Measurements from ENCODE around the gene LPXN.

DNA sequence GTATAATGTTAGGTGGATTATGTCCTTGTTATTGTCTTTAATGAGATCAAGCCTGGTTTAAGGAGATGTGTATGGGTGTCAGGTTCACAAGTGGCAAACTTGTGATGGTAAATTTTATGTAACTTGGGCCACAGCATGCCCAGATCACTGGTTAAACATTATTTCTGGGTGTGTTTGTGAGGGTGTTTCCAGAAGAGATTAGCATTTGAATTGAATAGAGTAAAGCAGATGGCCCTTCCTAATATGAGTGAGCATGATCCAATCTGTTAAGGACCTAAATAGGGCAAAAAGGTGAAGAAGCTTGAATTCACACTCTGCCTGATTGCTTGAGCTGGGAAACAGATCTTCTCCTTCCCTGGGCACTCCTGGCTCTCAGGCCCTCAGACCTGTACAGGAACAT, 88.5 kb downstream of the LPXN start:
- TF ChIP-seq, protein P1, sequence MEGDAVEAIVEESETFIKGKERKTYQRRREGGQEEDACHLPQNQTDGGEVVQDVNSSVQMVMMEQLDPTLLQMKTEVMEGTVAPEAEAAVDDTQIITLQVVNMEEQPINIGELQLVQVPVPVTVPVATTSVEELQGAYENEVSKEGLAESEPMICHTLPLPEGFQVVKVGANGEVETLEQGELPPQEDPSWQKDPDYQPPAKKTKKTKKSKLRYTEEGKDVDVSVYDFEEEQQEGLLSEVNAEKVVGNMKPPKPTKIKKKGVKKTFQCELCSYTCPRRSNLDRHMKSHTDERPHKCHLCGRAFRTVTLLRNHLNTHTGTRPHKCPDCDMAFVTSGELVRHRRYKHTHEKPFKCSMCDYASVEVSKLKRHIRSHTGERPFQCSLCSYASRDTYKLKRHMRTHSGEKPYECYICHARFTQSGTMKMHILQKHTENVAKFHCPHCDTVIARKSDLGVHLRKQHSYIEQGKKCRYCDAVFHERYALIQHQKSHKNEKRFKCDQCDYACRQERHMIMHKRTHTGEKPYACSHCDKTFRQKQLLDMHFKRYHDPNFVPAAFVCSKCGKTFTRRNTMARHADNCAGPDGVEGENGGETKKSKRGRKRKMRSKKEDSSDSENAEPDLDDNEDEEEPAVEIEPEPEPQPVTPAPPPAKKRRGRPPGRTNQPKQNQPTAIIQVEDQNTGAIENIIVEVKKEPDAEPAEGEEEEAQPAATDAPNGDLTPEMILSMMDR (IDR thresholded peaks at IDR 0.05) = no peak
- no peak for TF ChIP-seq POLR2A (IDR thresholded peaks at IDR 0.05)
